ENCODE results near the gene CYP4F22.
"Not testable (repeated sequence)": the region's sequence is repeated elsewhere in the genome, so short reads cannot be mapped to it uniquely, and the experiment has no call there.

The CYP4F22 gene

DNA sequence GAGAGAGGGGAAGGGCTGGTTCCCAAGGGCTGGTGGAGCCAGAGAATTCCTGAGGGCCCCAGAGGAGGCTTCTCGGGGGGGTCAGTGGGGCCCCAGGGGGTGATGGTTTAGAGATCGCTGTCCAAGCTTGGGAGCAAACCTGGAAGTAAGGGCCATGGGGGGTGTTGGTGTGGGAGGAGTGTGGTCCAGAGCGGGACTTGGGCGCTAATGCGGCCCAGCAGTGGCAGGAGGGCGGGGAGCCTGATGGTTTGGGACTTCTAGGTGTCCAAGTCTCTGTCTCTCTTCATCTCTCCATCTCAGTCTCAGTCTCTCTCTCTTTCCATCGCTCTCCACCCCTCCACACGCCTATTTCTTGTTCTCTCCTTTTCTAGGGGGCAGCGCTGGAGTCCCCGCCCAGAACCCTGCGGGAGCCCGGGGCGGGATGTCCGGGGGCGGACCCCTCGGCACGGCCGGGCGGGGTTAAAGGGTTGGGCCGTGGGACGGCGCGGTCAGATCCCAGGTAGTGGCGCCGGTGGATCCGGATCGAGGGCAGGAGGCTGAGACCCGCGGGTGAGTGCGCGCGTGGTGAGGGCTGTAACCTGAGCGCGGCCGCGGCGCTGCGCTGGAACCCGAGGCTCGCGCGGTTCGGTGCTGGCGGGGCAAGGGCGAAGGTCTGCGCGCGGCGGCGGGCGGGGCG lies at the start of gene CYP4F22:
CYP4F22 (plus strand) TSS at position 491 of the 676 bp plus-strand sequence. CDS start 16,812 bp downstream, outside the sequence.
- DNase-seq: no peak
- in situ Hi-C loops (cut with MboI; ENCODE audit: low pct_unique_long_range_greater_than_20kb, low sequenced_read_pairs): no loop called here

GRCh38 chr19:15461694-15462093 lies 46.6 kb upstream of the CYP4F22 start:
- DNase-seq: no peak
- in situ Hi-C loops (cut with MboI; ENCODE audit: low pct_unique_long_range_greater_than_20kb, low sequenced_read_pairs): no loop called here

DNA sequence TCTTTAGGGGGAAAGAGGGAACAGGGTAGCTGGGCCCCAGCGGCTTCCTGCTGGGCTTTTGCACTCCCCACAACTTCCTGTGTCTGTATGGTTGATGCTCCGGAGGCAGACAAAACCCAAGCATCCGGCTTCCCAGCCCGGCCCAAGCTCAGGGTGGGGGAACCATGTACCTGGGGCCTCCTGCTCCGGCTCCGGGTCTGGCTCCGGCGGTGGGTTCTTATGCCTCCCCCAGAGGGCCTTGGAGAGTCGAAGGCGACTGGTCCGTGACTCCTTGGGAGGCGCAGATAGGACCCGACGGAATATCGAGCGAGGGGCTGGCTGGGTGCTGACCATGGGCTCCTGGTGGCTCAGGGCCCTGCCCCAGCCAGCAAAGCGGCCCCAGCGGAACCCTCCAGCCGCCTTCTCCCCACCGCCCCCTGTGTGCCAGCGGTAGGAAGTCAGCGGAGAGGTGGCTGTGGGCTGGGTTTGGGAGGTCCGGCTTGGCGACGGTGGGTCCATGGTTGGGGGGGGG lies 44.4 kb upstream of the CYP4F22 start:
- in situ Hi-C loops (cut with MboI; ENCODE audit: low pct_unique_long_range_greater_than_20kb, low sequenced_read_pairs): no loop called here
- DNase-seq: peak; percentile 90

- DNase-seq: peak; percentile 72
Observed at GRCh38 chr19:15464394-15465385, 43.6 kb upstream of the CYP4F22 start, which contains the start of gene RASAL3. RASAL3 (minus strand) TSS chr19:15464544; CDS start chr19:15464358, 186 bp downstream.

GRCh38 chr19:15466851-15467733 lies 41.2 kb upstream of the CYP4F22 start:
- DNase-seq: peak; percentile 87

More at GRCh38 chr19:15464394-15465385, 43.6 kb upstream of the CYP4F22 start, which contains the start of gene RASAL3:
- in situ Hi-C loops (cut with MboI; ENCODE audit: low pct_unique_long_range_greater_than_20kb, low sequenced_read_pairs): no loop called here

GRCh38 chr19:15467734-15468214 lies 40.6 kb upstream of the CYP4F22 start:
- in situ Hi-C loops (cut with MboI; ENCODE audit: low pct_unique_long_range_greater_than_20kb, low sequenced_read_pairs): no loop called here
- DNase-seq: no peak

More at GRCh38 chr19:15466851-15467733, 41.2 kb upstream of the CYP4F22 start:
- in situ Hi-C loops (cut with MboI; ENCODE audit: low pct_unique_long_range_greater_than_20kb, low sequenced_read_pairs): no loop called here

GRCh38 chr19:15468675-15469512 lies 39.4 kb upstream of the CYP4F22 start:
- in situ Hi-C loops (cut with MboI; ENCODE audit: low pct_unique_long_range_greater_than_20kb, low sequenced_read_pairs): no loop called here
- no peak for DNase-seq

- in situ Hi-C loops (cut with MboI; ENCODE audit: low pct_unique_long_range_greater_than_20kb, low sequenced_read_pairs): no loop called here
- DNase-seq: no peak
Observed at GRCh38 chr19:15469513-15470297, 38.6 kb upstream of the CYP4F22 start.

DNA sequence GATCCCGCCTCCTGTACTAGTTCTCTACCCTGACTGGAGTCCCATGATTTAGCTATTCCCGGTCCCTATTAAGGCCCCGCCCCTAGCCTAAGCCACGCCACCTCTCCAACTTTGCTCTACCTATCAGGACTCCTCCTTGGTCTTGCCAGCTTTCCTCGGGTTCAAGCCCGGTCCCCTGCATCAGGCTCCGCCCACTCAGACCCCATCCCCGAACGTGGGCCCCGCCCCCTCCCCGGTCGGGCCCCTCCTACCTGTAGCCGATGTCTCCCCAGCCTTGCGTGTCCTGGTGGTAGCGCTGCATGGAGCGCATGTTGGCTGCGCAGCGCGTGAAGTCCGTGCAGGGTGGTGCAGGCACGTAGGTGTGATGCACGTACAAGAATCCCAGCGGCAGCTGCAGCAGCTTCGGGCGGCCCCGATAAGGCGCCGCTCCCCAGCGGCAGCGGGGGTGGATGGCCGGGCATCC lies 36.7 kb upstream of the CYP4F22 start:
- in situ Hi-C loops (cut with MboI; ENCODE audit: low pct_unique_long_range_greater_than_20kb, low sequenced_read_pairs): no loop called here
- DNase-seq: no peak

GRCh38 chr19:15473821-15474220 lies 34.5 kb upstream of the CYP4F22 start:
- DNase-seq; in situ Hi-C loops (cut with MboI; ENCODE audit: low pct_unique_long_range_greater_than_20kb, low sequenced_read_pairs): not testable (repeated sequence)

DNA sequence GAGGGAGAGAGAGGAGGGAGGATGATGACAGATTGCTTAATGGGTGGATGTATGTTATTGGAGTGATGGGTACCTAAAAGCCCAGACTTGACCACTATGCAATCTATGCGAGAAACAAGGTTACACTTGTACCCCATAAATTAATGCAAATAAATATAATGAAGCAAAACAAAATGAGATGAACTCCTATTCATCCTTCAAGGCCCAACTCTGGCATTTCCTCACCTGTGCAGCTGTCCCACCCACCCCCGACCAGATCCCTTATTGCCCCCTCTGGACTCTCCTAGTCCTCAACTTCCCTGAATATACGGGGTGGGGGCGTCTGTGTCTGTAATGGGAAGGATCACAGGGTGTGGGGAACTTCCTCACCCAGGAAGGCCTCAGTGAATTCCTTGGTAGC lies 33.2 kb upstream of the CYP4F22 start:
- in situ Hi-C loops (cut with MboI; ENCODE audit: low pct_unique_long_range_greater_than_20kb, low sequenced_read_pairs): no loop called here
- no peak for DNase-seq

- in situ Hi-C loops (cut with MboI; ENCODE audit: low pct_unique_long_range_greater_than_20kb, low sequenced_read_pairs): no loop called here
- no peak for DNase-seq
Observed at GRCh38 chr19:15475611-15476010, 32.7 kb upstream of the CYP4F22 start.

DNA sequence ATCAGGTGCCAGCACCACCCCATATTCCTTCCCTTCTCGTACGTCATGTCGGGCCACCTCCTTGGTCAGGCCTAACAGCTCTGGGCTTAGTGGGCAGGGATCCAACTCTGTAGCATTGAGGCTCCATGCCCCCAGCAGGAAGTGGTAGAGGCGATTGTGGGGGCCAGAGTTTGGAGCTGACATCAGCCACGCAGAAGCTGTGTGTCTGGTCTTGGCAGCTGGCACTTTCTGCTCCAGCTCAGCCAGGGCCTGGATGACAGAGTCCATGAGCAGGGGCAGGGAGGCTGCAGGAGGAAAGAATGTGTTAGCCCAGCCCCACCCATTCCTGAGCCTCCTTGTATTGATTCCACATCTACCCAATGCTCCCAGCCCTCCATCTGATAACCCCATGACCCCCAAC lies 32.0 kb upstream of the CYP4F22 start:
- no peak for DNase-seq
- in situ Hi-C loops (cut with MboI; ENCODE audit: low pct_unique_long_range_greater_than_20kb, low sequenced_read_pairs): no loop called here

DNA sequence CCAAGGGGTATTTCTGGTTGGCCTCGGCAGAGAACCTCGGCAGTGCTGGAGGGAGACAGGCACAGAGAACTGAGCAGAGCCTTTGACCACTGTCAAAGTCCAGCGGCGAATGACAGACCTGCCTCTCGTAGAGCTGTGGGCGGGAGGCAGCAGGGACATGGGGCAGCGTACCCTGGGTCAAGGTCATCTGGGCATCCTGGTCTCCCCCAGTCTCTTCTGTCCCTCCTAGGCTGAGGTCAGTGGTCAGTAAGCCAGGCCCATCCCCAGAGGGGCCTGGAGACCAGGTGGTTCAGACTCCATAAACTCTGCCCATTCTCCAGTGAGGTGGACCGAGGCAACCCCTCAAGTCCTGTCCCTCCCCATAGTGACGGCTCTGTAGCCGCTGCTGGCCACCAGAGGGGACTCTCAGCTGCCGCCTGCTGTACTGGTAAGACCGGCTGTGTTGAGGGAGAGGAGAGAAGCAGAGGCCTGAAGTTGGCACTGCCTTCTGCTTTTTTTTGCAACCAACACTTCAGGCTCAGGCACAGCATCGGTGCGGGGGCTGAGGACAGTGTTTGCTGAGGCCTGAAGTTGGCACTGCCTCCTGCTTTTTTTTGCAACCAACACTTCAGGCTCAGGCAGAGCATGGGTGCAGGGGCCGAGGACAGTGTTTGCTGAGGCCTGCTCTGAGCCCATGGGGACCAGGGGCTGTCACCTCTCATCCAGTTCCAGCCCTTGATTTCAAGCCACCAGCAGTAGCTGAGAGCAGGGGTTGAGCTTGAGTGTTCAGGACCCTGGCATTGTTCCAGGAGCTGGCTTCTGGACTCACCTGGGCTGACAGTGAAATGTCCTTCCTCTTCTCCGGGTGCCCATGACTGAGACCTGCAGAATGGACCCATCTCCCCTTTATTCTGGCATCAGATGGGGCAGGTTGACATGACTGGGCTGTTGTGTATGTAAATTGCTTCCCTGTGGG lies 28.7 kb upstream of the CYP4F22 start, which contains the start of gene PGLYRP2:
PGLYRP2 (minus strand) TSS at position 111 of the 955 bp plus-strand sequence. CDS start 130 bp downstream, outside the sequence.
- no peak for DNase-seq
- in situ Hi-C loops (cut with MboI; ENCODE audit: low pct_unique_long_range_greater_than_20kb, low sequenced_read_pairs): no loop called here

GRCh38 chr19:15480996-15481395 lies 27.3 kb upstream of the CYP4F22 start:
- DNase-seq; in situ Hi-C loops (cut with MboI; ENCODE audit: low pct_unique_long_range_greater_than_20kb, low sequenced_read_pairs): not testable (repeated sequence)

DNA sequence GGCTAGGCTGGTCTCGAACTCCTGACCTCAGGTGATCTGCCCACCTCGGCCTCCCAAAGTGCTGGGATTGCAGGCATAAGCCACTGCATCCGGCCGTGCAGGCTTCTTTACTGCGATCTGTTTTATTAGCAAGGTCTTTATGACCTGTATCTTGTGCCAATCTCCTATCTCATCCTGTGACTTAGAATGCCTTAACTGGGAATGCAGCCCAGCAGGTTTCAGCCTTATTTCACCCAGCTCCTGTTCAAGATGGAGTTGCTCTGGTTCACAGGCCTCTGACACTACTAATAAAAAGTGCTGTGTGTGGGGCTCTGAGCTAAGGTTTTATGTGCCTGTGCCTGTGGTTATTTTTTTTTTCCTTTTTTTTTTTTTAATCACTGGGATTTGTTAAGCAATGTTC lies 22.6 kb upstream of the CYP4F22 start:
- DNase-seq; in situ Hi-C loops (cut with MboI; ENCODE audit: low pct_unique_long_range_greater_than_20kb, low sequenced_read_pairs): not testable (repeated sequence)
